ENCODE measurements around the gene ERO1B. TPM values are rescaled to one million over a fixed set of nuclear protein-coding genes. Genes with fewer than 3 reads are reported as not detected.
"Not testable (repeated sequence)": the region's sequence is repeated elsewhere in the genome, so short reads cannot be mapped to it uniquely, and the experiment has no call there.

ERO1B gene
- total RNA-seq, 1 donor = 5.2 TPM

DNA sequence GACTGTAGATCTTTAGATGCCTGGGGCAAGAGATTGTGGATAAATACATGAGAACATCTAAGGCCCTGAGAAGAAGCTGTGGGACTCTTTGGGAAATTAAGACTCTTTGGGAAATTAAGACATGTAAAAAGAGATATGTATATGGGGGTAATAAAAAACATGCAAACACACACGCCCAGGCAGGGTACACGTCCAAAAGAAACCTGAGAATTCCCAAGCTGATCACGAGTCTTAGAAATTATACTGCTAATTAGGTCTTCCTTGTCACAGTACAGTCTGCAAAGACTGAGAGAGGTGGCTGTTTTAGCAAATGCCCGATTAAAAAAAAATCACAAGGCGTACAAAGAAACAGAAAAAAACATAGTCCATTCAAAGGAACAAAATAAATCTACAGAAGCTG is 39.3 kb upstream of the ERO1B start:
- no peak for DNase-seq (ENCODE audit: low read depth)
- H3K4me3 ChIP-seq (ENCODE audit: low read depth, low read length) = no peak overlapping the region
- TF ChIP-seq, protein P1, sequence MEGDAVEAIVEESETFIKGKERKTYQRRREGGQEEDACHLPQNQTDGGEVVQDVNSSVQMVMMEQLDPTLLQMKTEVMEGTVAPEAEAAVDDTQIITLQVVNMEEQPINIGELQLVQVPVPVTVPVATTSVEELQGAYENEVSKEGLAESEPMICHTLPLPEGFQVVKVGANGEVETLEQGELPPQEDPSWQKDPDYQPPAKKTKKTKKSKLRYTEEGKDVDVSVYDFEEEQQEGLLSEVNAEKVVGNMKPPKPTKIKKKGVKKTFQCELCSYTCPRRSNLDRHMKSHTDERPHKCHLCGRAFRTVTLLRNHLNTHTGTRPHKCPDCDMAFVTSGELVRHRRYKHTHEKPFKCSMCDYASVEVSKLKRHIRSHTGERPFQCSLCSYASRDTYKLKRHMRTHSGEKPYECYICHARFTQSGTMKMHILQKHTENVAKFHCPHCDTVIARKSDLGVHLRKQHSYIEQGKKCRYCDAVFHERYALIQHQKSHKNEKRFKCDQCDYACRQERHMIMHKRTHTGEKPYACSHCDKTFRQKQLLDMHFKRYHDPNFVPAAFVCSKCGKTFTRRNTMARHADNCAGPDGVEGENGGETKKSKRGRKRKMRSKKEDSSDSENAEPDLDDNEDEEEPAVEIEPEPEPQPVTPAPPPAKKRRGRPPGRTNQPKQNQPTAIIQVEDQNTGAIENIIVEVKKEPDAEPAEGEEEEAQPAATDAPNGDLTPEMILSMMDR (IDR thresholded peaks at IDR 0.05; ENCODE audit: insufficient read depth, low read depth, low read length) = no peak

DNA sequence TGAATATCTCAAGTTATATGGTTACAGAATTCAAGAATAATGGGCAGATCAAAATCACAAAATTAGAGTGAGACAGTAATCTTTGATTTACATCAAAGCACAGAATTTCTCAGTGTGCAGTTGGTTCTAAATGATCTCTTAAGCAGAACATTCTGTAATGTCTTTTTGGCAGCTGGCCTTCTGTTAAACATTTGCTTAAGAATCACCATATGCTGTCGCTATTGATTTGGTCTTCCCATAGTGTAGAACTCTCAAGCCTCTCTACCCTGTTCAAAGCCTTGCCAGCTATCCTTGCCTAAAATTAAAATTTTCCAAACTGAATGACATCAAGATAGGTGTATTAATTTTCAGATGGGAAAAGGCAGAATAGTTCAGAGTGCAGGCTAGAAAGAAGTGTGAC is 38.9 kb upstream of the ERO1B start:
- TF ChIP-seq, protein P1 (IDR thresholded peaks at IDR 0.05; ENCODE audit: insufficient read depth, low read depth, low read length) = no peak

GRCh38 chr1:236320214-236320613 is 38.5 kb upstream of the ERO1B start:
- DNase-seq (ENCODE audit: low read depth) = no peak
- no peak overlapping the region for H3K4me3 ChIP-seq (ENCODE audit: low read depth, low read length)
- TF ChIP-seq, protein P1 (IDR thresholded peaks at IDR 0.05; ENCODE audit: insufficient read depth, low read depth, low read length) = no peak

More for the DNA sequence above, 38.9 kb upstream of the ERO1B start:
- H3K4me3 ChIP-seq (ENCODE audit: low read depth, low read length) = no peak overlapping the region
- no peak for DNase-seq (ENCODE audit: low read depth)

DNA sequence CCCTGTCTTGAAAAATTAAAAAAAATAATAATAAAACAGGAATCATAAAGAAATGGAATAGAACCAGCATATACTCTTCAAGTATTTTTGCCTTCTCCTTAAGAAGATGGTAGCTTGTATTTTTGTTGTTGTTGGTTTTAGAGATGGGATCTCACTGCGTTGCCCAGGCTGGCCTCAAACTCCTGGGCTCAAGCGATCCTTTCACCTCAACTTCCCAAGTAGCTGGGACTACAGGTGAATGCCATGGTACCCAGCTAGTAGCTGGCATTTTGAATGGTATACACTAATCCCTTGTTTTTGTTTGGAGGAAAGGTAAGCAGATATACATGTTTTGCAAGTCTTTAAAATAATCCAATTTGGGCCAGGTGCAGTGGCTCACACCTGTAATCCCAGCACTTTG is 34.7 kb upstream of the ERO1B start:
- no peak for DNase-seq (ENCODE audit: low read depth)
- no peak overlapping the region for H3K4me3 ChIP-seq (ENCODE audit: low read depth, low read length)
- TF ChIP-seq, protein P1 (IDR thresholded peaks at IDR 0.05; ENCODE audit: insufficient read depth, low read depth, low read length) = no peak

- TF ChIP-seq, protein P1 (IDR thresholded peaks at IDR 0.05; ENCODE audit: insufficient read depth, low read depth, low read length) = no peak
- no peak overlapping the region for H3K4me3 ChIP-seq (ENCODE audit: low read depth, low read length)
- DNase-seq (ENCODE audit: low read depth) = peak; percentile 2
Observed at GRCh38 chr1:236315518-236315917, 33.8 kb upstream of the ERO1B start.

DNA sequence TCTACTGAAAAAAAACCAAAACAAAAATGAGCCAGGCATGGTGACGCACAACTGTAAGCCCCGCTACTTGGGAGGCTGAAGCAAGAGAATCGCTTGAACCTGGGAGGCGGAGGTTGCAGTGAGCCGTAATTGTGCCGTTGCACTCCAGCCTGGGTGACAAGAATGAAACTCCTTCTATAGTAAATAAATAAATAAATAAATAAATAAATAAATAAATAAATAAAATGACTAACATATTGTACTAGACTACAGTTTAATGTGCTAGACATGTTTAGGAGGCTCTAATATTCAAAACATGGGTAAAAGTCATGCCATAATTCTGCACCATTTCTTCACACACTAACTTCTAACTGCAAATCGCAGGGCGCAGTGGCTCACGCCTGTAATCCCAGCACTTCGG is 33.3 kb upstream of the ERO1B start:
- TF ChIP-seq, protein P1 (IDR thresholded peaks at IDR 0.05; ENCODE audit: insufficient read depth, low read depth, low read length) = no peak
- DNase-seq (ENCODE audit: low read depth) = no peak
- no peak overlapping the region for H3K4me3 ChIP-seq (ENCODE audit: low read depth, low read length)

DNA sequence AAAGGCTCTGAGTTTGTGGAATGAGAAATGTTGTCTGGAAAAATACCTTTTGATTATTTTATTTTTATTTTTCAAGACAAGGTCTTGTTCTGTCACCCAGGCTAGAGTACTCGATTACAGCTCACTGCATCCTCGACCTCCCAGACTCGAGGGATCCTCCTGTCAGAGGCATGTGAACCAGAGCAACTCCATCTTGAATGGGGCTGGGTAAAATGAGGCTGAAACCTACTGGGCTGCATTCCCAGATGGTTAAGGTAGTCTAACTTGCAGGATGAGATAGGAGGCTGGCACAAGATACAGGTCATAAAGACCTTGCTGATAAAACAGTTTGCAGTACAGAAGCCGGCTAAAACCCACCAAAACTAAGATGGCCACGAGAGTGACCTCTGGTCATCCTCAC is 32.3 kb upstream of the ERO1B start:
- not testable (repeated sequence) for DNase-seq (ENCODE audit: low read depth); H3K4me3 ChIP-seq (ENCODE audit: low read depth, low read length)

All from fibroblast of villous mesenchyme (primary cell).